ENCODE data around the gene HELZ.
"Not testable (repeated sequence)": the region's sequence is repeated elsewhere in the genome, so short reads cannot be mapped to it uniquely, and the experiment has no call there.

Gene HELZ

GRCh38 chr17:67142030-67142429 is 103.0 kb downstream of the HELZ start:
- not testable (repeated sequence) for DNase-seq (ENCODE audit: low read depth in 2 of 2)

GRCh38 chr17:67139784-67140665 is 105.0 kb downstream of the HELZ start:
- DNase-seq (ENCODE audit: low read depth in 2 of 2) = no peak

GRCh38 chr17:67139289-67139688 is 105.7 kb downstream of the HELZ start:
- no peak for DNase-seq (ENCODE audit: low read depth in 2 of 2)

- no peak for DNase-seq (ENCODE audit: low read depth in 2 of 2)
Measured at GRCh38 chr17:67138392-67138791, 106.6 kb downstream of the HELZ start.

- no peak for DNase-seq (ENCODE audit: low read depth in 2 of 2)
Measured at GRCh38 chr17:67137860-67138259, 107.1 kb downstream of the HELZ start.

- DNase-seq (ENCODE audit: low read depth in 2 of 2) = no peak
Measured at GRCh38 chr17:67137026-67137370, 108.0 kb downstream of the HELZ start.

- no peak for DNase-seq (ENCODE audit: low read depth in 2 of 2)
Measured at GRCh38 chr17:67136191-67137025, 108.6 kb downstream of the HELZ start.

GRCh38 chr17:67133161-67133560 is 111.8 kb downstream of the HELZ start:
- DNase-seq (ENCODE audit: low read depth in 2 of 2) = no peak

- no peak for DNase-seq (ENCODE audit: low read depth in 2 of 2)
Measured at GRCh38 chr17:67132366-67132765, 112.6 kb downstream of the HELZ start.

- DNase-seq (ENCODE audit: low read depth in 2 of 2) = no peak
Measured at GRCh38 chr17:67130768-67131167, 114.2 kb downstream of the HELZ start.

- no peak for DNase-seq (ENCODE audit: low read depth in 2 of 2)
Measured at GRCh38 chr17:67129283-67129682, 115.7 kb downstream of the HELZ start.

- no peak for DNase-seq (ENCODE audit: low read depth in 2 of 2)
Measured at GRCh38 chr17:67128700-67129099, 116.3 kb downstream of the HELZ start.

GRCh38 chr17:67127925-67128324 is 117.1 kb downstream of the HELZ start:
- no peak for DNase-seq (ENCODE audit: low read depth in 2 of 2)

GRCh38 chr17:67126983-67127382 is 118.0 kb downstream of the HELZ start:
- no peak for DNase-seq (ENCODE audit: low read depth in 2 of 2)

GRCh38 chr17:67126543-67126942 is 118.5 kb downstream of the HELZ start:
- not testable (repeated sequence) for DNase-seq (ENCODE audit: low read depth in 2 of 2)

- no peak for DNase-seq (ENCODE audit: low read depth in 2 of 2)
Measured at GRCh38 chr17:67125924-67126323, 119.1 kb downstream of the HELZ start.

- no peak for DNase-seq (ENCODE audit: low read depth in 2 of 2)
Measured at GRCh38 chr17:67125417-67125816, 119.6 kb downstream of the HELZ start.

GRCh38 chr17:67124450-67125148 is 120.4 kb downstream of the HELZ start:
- no peak for DNase-seq (ENCODE audit: low read depth in 2 of 2)

GRCh38 chr17:67123699-67124098 is 121.3 kb downstream of the HELZ start:
- DNase-seq (ENCODE audit: low read depth in 2 of 2) = no peak

GRCh38 chr17:67121316-67121891 is 123.6 kb downstream of the HELZ start:
- DNase-seq (ENCODE audit: low read depth in 2 of 2) = no peak

GRCh38 chr17:67119102-67119501 is 125.9 kb downstream of the HELZ start:
- DNase-seq (ENCODE audit: low read depth in 2 of 2) = no peak

- no peak for DNase-seq (ENCODE audit: low read depth in 2 of 2)
Measured at GRCh38 chr17:67116045-67116575, 128.9 kb downstream of the HELZ start.

Measured in stimulated activated CD4-positive, alpha-beta T cell treated with anti-CD3 and anti-CD28 coated beads, Interleukin-15, amount 100 ng/mL, for 48 hours (primary cell).